Fibroblast of the aortic adventitia (primary cell): ENCODE results near the gene CALD1. TPM values are rescaled to one million over a fixed set of nuclear protein-coding genes. Genes with fewer than 3 reads are reported as not detected.

Experiments used
- DNase-seq: peaks from one replicate; pipeline ENCODE4 v3.0.0-alpha.2; 2010; ENCODE audit warnings: low read depth
- H3K4me3 ChIP-seq: 2 replicates; pipeline ENCODE4 v1.5.1; 2011; ENCODE audit warnings: low read depth, mild to moderate bottlenecking, control low read depth, low read length, moderate library complexity
- total RNA-seq: library from RNA; depleted of rRNA; stranded (reverse); fragments of >200 nt; gene quantifications from 2 replicates; pipeline ENCODE4 v1.2.3, GENCODE V29; 2012; ENCODE audit warnings: low replicate concordance
- TF ChIP-seq, protein P1 (sequence below): IDR thresholded peaks from 2 replicates; pipeline ENCODE4 v1.5.1; 2011; ENCODE audit warnings: mild to moderate bottlenecking, low read length, control low read depth, inconsistent platforms; ENCODE audit not compliant: insufficient read depth

CALD1 gene
- total RNA-seq, 1 donor: 201 TPM

- DNase-seq: no peak
- H3K4me3 ChIP-seq: no peak overlapping the region
- TF ChIP-seq, protein P1, sequence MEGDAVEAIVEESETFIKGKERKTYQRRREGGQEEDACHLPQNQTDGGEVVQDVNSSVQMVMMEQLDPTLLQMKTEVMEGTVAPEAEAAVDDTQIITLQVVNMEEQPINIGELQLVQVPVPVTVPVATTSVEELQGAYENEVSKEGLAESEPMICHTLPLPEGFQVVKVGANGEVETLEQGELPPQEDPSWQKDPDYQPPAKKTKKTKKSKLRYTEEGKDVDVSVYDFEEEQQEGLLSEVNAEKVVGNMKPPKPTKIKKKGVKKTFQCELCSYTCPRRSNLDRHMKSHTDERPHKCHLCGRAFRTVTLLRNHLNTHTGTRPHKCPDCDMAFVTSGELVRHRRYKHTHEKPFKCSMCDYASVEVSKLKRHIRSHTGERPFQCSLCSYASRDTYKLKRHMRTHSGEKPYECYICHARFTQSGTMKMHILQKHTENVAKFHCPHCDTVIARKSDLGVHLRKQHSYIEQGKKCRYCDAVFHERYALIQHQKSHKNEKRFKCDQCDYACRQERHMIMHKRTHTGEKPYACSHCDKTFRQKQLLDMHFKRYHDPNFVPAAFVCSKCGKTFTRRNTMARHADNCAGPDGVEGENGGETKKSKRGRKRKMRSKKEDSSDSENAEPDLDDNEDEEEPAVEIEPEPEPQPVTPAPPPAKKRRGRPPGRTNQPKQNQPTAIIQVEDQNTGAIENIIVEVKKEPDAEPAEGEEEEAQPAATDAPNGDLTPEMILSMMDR: no peak
Measured at GRCh38 chr7:134761266-134761665, 18.2 kb upstream of the CALD1 start.

DNA sequence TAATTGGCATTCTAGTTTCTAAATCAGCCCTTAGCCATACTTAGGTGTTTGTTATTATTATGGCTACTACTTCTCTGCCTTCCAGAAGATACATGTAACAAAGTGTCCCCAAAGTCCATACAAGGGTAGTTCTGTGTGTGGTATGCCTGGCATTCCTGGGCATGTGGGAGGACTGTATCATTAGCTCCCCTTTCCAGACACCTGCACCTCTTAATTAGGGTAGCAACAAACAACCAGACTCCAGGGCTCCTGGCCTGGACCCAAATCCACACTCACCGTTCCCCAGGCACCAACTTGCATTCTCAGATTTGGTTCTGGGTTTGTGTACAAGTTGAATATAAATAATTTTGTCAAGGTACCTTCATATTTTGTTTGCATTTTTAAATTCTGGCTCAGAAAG lies 15.5 kb upstream of the CALD1 start:
- TF ChIP-seq, protein P1: no peak
- H3K4me3 ChIP-seq: no peak overlapping the region
- no peak for DNase-seq

DNA sequence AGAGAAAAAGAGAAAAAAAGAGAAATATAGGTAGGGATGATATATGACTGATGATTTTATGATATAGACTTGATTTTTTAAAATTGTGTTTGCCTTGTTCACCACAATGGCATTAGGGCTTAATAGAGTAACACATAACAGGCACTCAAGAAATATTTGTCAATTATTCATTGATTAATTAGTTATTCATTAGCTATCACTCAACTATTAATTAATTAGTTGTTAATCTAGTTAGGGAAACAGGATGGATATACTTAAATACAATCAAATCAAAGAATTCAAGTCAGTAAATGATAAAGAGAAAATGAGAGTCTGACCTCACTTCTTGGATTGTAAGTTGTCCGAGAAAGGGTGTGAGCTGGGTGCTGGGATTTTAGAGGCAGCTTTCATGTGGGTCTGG lies 15.1 kb upstream of the CALD1 start:
- H3K4me3 ChIP-seq: no peak overlapping the region
- no peak for DNase-seq
- TF ChIP-seq, protein P1: no peak

DNA sequence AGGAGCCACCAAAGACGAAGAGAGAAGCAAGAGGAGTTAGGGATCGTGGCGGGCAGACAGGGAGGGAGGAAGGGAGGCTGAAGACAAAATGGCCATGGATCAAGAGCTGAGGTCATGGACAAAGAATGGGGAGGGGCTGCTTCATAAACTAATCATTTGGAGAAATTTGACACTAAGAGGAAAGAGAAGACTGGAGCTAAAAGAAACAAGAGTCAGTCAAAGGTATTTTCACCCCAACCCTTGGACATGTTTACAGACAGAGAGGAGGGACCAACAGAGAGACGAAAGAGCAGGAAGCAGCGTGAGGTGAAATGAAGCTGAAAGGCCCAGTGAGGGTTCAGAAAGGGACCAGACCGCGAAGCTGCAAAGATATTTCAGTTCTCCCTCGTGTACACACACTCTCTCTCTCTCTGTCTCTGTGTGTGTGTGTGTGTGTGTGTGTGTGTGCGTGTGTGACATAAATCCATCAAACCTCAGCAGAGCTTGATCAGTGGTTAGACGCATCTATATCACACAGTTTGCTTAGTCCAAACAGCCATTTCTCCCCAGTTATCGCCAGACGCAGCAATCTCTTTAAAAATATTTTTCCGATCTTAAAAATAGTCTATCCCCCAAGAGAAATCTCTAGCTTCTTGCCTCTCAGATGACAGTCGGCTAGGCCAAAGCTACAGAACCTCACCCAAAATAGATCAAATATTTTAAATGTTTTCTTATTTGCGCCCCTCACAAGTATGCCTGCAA lies 12.5 kb upstream of the CALD1 start:
- TF ChIP-seq, protein P1: no peak
- no peak overlapping the region for H3K4me3 ChIP-seq

GRCh38 chr7:134767520-134768168 lies 11.8 kb upstream of the CALD1 start:
- H3K4me3 ChIP-seq: no peak overlapping the region
- no peak for DNase-seq
- TF ChIP-seq, protein P1: no peak

More for the DNA sequence above, 12.5 kb upstream of the CALD1 start:
- DNase-seq: peak; percentile 83

DNA sequence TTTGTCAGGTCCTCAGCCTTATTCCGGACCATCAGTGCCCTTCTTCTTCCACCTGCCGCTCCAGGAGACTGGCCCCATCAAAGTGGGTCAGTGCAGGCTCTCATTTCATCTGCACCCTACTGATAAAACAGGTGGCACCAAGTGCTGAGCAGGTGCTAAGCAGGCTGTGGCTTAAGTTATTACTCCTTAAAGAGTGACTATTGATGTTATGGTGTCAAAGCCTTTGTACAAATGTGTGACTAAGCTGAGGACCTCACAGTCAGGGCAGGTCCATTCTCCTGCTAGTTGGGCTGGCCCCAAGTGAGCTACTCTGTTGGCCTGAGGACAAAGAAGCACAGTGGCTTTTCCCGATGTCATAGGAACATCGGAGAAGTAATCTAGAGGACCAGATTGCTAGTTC lies 11.2 kb upstream of the CALD1 start:
- no peak for DNase-seq
- H3K4me3 ChIP-seq: no peak overlapping the region
- TF ChIP-seq, protein P1: no peak
